GM12864 (cell line): ENCODE results near the gene NME2.

Source experiments
- DNase-seq: peaks from one replicate; pipeline ENCODE4 v3.0.0-alpha.2; 2011; ENCODE audit warnings: low read depth
- H3K4me3 ChIP-seq: 2 replicates; pipeline ENCODE4 v1.5.1; 2011; ENCODE audit warnings: mild to moderate bottlenecking, low read depth, low read length, control low read depth
- CTCF ChIP-seq: IDR thresholded peaks from 2 replicates; pipeline ENCODE4 v1.5.1; 2011; ENCODE audit warnings: low read depth, mild to moderate bottlenecking, moderate library complexity, low read length, control low read depth, inconsistent platforms; ENCODE audit errors: missing control alignments

The NME2 gene

GRCh38 chr17:51185763-51186332, 19.6 kb downstream of the NME2 start:
- H3K4me3 ChIP-seq, result no peak overlapping the region
- DNase-seq, result no peak
- no peak for TF ChIP-seq CTCF

- no peak for TF ChIP-seq CTCF
- no peak overlapping the region for H3K4me3 ChIP-seq
- DNase-seq, result no peak
Measured at GRCh38 chr17:51188271-51188833, 22.1 kb downstream of the NME2 start.

GRCh38 chr17:51189162-51189561, 23.0 kb downstream of the NME2 start:
- H3K4me3 ChIP-seq, result no peak overlapping the region
- no peak for DNase-seq
- TF ChIP-seq CTCF, result no peak

GRCh38 chr17:51189628-51190027, 23.4 kb downstream of the NME2 start:
- TF ChIP-seq CTCF, result no peak
- DNase-seq, result no peak
- no peak overlapping the region for H3K4me3 ChIP-seq

- TF ChIP-seq CTCF, result no peak
- no peak for DNase-seq
- H3K4me3 ChIP-seq, result no peak overlapping the region
Measured at GRCh38 chr17:51191895-51192294, 25.7 kb downstream of the NME2 start.

- no peak for DNase-seq
- no peak for TF ChIP-seq CTCF
- H3K4me3 ChIP-seq, result no peak overlapping the region
Measured at GRCh38 chr17:51197754-51198153, 31.5 kb downstream of the NME2 start.

- no peak overlapping the region for H3K4me3 ChIP-seq
- DNase-seq, result no peak
- no peak for TF ChIP-seq CTCF
Measured at GRCh38 chr17:51200295-51200694, 34.1 kb downstream of the NME2 start.
